ENCODE results near the gene FGFRL1.

The FGFRL1 gene

DNA sequence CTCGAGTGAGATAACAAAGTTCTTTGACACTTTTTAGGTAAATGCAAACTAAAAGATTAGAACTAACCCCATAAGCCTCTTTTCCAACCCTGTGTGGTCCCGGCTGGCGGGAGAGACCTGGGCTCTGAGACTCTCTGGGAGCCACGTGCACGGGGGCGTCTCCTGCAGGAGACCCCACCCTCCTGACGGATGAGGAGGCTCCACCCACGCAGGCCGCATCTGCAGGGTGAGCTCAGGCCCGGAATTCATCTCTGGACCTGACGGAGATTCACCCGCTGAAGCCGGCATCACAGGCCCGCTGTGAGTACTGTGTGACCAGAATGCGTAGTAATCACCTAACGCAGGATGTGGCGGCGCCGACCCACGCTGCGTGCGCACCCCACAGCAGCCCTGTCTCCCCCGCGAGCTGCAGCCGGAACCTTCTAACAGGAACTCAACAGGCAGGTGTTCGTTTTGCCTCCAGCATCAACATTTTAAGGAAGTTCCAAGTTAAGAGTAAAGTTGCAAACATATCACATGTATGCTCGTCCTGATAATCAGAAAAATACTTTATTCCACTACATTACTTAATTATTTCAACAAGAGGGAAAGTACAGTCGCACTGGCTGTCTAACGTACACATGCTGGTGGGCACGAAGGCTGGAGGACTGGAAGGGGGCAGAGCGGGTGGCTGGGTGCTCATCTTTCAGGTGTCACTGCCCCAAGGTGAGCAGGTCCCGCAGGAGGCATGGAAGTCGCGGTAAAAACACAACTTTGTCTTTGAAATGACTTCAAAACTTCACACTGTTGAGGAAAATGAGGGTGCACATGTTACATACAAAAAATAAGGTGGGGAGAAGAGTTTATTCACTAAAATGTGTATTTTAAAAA, 44.5 kb downstream of the FGFRL1 start:
- no peak overlapping the region for H3K4me3 ChIP-seq (ENCODE audit: low read length)
- no peak for TF ChIP-seq ZNF274 (IDR thresholded peaks at IDR 0.05; ENCODE audit: low read depth, low read length)

- H3K4me3 ChIP-seq (ENCODE audit: low read length) = no peak overlapping the region
- TF ChIP-seq ZNF274 (IDR thresholded peaks at IDR 0.05; ENCODE audit: low read depth, low read length) = no peak
Observed at GRCh38 chr4:1056671-1057402, 45.4 kb downstream of the FGFRL1 start.

DNA sequence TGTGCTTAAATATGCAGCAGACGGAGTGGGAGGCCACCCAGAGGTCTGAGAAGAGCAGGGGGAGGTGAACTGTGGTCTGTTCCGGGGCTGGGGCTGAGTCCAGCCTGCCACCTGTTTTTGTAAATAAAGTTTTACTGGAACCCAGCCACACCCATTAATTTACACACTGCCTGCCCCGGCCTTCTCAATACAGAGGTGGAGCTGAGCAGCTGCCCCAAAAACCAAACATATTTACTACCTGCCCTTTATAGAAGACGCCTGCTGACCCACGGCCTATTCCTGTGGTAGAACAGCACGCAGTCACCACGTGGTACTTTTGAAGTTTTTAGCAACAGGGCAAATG, 45.9 kb downstream of the FGFRL1 start:
- no peak for TF ChIP-seq ZNF274 (IDR thresholded peaks at IDR 0.05; ENCODE audit: low read depth, low read length)
- H3K4me3 ChIP-seq (ENCODE audit: low read length) = no peak overlapping the region

GRCh38 chr4:1058198-1058996, 47.0 kb downstream of the FGFRL1 start:
- no peak overlapping the region for H3K4me3 ChIP-seq (ENCODE audit: low read length)
- no peak for TF ChIP-seq ZNF274 (IDR thresholded peaks at IDR 0.05; ENCODE audit: low read depth, low read length)

GRCh38 chr4:1058997-1059665, 47.7 kb downstream of the FGFRL1 start:
- TF ChIP-seq ZNF274 (IDR thresholded peaks at IDR 0.05; ENCODE audit: low read depth, low read length) = no peak
- no peak overlapping the region for H3K4me3 ChIP-seq (ENCODE audit: low read length)

DNA sequence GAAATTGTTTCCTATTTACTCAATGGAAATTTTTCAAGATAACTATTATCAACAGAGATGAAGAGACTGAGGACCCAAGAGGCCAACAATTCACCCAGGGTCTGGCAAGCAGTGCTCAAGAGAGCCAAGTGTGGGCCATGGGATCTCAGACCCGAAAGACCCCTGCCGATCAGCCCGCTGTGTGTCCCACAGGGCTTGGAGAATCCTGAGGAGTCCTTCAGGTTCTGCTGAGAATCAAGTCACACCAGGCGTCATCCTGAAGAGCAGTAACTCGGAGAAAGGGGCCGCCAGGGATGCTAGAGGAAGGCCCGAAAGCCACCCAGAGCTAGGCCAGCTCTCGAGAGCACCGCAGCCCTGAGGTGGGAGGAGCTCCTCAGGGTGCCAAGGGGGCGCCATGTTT, 48.7 kb downstream of the FGFRL1 start:
- no peak overlapping the region for H3K4me3 ChIP-seq (ENCODE audit: low read length)
- TF ChIP-seq ZNF274 (IDR thresholded peaks at IDR 0.05; ENCODE audit: low read depth, low read length) = no peak

GRCh38 chr4:1060621-1061020, 49.2 kb downstream of the FGFRL1 start:
- no peak overlapping the region for H3K4me3 ChIP-seq (ENCODE audit: low read length)
- no peak for TF ChIP-seq ZNF274 (IDR thresholded peaks at IDR 0.05; ENCODE audit: low read depth, low read length)

GRCh38 chr4:1061056-1061700, 49.8 kb downstream of the FGFRL1 start:
- no peak for TF ChIP-seq ZNF274 (IDR thresholded peaks at IDR 0.05; ENCODE audit: low read depth, low read length)
- no peak overlapping the region for H3K4me3 ChIP-seq (ENCODE audit: low read length)

- no peak for TF ChIP-seq ZNF274 (IDR thresholded peaks at IDR 0.05; ENCODE audit: low read depth, low read length)
- H3K4me3 ChIP-seq (ENCODE audit: low read length) = no peak overlapping the region
Observed at GRCh38 chr4:1061760-1062159, 50.3 kb downstream of the FGFRL1 start.

- no peak for TF ChIP-seq ZNF274 (IDR thresholded peaks at IDR 0.05; ENCODE audit: low read depth, low read length)
- H3K4me3 ChIP-seq (ENCODE audit: low read length) = no peak overlapping the region
Observed at GRCh38 chr4:1062419-1062818, 51.0 kb downstream of the FGFRL1 start.

- TF ChIP-seq ZNF274 (IDR thresholded peaks at IDR 0.05; ENCODE audit: low read depth, low read length) = no peak
- H3K4me3 ChIP-seq (ENCODE audit: low read length) = no peak overlapping the region
Observed at GRCh38 chr4:1065732-1066131, 54.3 kb downstream of the FGFRL1 start.

DNA sequence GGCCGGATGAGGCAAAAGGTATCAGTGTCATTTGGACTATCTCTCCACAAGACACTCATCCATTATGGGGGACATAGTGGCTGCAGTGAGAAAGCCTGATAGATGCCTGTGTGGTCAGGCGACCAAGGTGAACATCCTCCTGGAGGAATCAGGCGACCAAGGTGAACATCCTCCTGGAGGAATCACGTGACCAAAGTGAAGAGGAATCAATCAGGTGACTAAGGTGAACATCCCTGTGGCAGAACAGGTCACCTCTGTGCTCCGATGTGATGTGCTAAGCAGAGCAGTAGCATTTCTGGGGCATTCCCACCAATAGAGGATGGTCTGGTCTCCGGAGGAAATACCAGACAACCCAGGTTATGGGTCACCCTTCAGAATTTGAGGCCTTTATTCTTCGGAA, 58.0 kb downstream of the FGFRL1 start:
- no peak overlapping the region for H3K4me3 ChIP-seq (ENCODE audit: low read length)
- TF ChIP-seq ZNF274 (IDR thresholded peaks at IDR 0.05; ENCODE audit: low read depth, low read length) = no peak

GRCh38 chr4:1072830-1073446, 61.5 kb downstream of the FGFRL1 start:
- H3K4me3 ChIP-seq (ENCODE audit: low read length) = no peak overlapping the region
- TF ChIP-seq ZNF274 (IDR thresholded peaks at IDR 0.05; ENCODE audit: low read depth, low read length) = no peak

Data from GM08714 (cell line).